ENCODE data around the gene MTCL1.

DNA sequence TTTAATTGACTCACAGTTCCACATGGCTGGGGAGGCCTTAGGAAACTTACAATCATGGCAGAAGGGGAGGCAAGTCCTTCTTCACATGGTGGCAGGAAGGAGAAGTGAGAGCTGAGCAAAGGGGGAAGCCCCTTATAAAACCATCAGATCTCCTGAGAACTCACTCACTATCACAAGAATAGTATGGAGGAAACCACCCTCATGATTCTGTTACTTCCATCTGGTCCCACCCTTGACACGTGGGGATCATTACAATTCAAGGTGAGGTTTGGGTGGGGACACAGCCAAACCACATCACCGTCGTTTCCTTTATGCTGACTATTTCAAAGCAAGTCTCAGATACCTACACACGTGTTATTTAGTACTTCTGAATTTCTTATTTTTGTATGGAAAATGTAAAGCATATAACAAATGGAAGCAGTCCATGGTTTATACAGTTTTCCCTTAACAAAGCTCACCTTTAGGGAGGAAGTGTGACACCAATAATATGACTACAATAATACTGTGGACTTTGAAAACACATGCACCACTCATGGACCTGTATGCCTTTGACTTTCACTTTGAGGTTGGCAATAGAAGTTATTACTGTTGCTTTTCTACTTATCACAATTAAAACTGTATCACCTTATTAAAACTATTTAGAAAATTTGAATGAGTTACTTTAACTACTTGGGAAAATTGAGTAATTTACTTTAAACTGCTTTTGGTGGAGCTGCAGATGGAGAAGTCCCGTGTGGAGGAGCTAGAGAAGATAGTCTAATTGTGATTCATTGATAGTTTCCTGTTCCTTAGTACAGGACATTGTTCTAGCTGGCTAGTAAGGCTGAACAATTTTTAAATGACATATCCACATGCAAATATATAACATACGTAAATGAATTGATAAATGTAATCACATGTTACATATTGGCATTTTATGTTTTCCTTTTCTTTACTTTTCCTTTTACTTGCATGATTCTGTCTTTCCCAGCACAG is 37.3 kb downstream of the MTCL1 start:
- TF ChIP-seq, protein P1, sequence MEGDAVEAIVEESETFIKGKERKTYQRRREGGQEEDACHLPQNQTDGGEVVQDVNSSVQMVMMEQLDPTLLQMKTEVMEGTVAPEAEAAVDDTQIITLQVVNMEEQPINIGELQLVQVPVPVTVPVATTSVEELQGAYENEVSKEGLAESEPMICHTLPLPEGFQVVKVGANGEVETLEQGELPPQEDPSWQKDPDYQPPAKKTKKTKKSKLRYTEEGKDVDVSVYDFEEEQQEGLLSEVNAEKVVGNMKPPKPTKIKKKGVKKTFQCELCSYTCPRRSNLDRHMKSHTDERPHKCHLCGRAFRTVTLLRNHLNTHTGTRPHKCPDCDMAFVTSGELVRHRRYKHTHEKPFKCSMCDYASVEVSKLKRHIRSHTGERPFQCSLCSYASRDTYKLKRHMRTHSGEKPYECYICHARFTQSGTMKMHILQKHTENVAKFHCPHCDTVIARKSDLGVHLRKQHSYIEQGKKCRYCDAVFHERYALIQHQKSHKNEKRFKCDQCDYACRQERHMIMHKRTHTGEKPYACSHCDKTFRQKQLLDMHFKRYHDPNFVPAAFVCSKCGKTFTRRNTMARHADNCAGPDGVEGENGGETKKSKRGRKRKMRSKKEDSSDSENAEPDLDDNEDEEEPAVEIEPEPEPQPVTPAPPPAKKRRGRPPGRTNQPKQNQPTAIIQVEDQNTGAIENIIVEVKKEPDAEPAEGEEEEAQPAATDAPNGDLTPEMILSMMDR (IDR thresholded peaks at IDR 0.05; ENCODE audit: control extremely low read depth in 1 of 3, insufficient read depth in 1 of 3, low read depth in 1 of 3, low read length in 3 of 3) = no peak
- no peak for TF ChIP-seq RBBP5 (IDR thresholded peaks at IDR 0.05; ENCODE audit: borderline replicate concordance, low read depth, low read length)
- TF ChIP-seq, protein P2, sequence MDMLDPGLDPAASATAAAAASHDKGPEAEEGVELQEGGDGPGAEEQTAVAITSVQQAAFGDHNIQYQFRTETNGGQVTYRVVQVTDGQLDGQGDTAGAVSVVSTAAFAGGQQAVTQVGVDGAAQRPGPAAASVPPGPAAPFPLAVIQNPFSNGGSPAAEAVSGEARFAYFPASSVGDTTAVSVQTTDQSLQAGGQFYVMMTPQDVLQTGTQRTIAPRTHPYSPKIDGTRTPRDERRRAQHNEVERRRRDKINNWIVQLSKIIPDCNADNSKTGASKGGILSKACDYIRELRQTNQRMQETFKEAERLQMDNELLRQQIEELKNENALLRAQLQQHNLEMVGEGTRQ (IDR thresholded peaks at IDR 0.05; ENCODE audit: low read length) = no peak
